Skeletal muscle cell (primary cell): Measurements from ENCODE around the gene IL6.

ENCODE experiments used
- DNase-seq: peaks from one replicate; pipeline ENCODE4 v3.0.0-alpha.2; 2010; ENCODE audit warnings: low read depth
- H3K4me3 ChIP-seq: 2 replicates; pipeline ENCODE4 v1.5.1; 2011; ENCODE audit warnings: low read depth, mild to moderate bottlenecking, control low read depth, low read length, moderate library complexity

Gene IL6

GRCh38 chr7:22723637-22724036 lies 3.4 kb upstream of the IL6 start:
- DNase-seq: no peak
- H3K4me3 ChIP-seq: no peak overlapping the region

- H3K4me3 ChIP-seq: no peak overlapping the region
- DNase-seq: no peak
Observed at GRCh38 chr7:22724861-22725260, 2.1 kb upstream of the IL6 start.

- DNase-seq: no peak
- no peak overlapping the region for H3K4me3 ChIP-seq
Observed at GRCh38 chr7:22725585-22725984, 1.4 kb upstream of the IL6 start.

GRCh38 chr7:22726345-22726906 lies 574 bp upstream of the IL6 start:
- peak overlapping the region; percentile 41 for H3K4me3 ChIP-seq
- DNase-seq: no peak

- no peak for DNase-seq
- peak overlapping the region; percentile 41 for H3K4me3 ChIP-seq
Observed at GRCh38 chr7:22727714-22728035, 675 bp downstream of the IL6 start.

GRCh38 chr7:22728401-22729029 lies 1.5 kb downstream of the IL6 start:
- DNase-seq: no peak
- no peak overlapping the region for H3K4me3 ChIP-seq

GRCh38 chr7:22729180-22729825 lies 2.3 kb downstream of the IL6 start:
- no peak for DNase-seq

GRCh38 chr7:22730066-22730710 lies 3.2 kb downstream of the IL6 start:
- no peak for DNase-seq
- H3K4me3 ChIP-seq: no peak overlapping the region

More at GRCh38 chr7:22729180-22729825, 2.3 kb downstream of the IL6 start:
- H3K4me3 ChIP-seq: no peak overlapping the region

- no peak overlapping the region for H3K4me3 ChIP-seq
- DNase-seq: no peak
Observed at GRCh38 chr7:22730921-22731654, 4.1 kb downstream of the IL6 start.

GRCh38 chr7:22731766-22732165 lies 4.8 kb downstream of the IL6 start:
- H3K4me3 ChIP-seq: no peak overlapping the region
- no peak for DNase-seq

GRCh38 chr7:22732556-22733126 lies 5.6 kb downstream of the IL6 start:
- H3K4me3 ChIP-seq: no peak overlapping the region
- no peak for DNase-seq

- DNase-seq: no peak
Observed at GRCh38 chr7:22733761-22734160, 6.8 kb downstream of the IL6 start.

GRCh38 chr7:22743014-22743413 lies 16.0 kb downstream of the IL6 start:
- DNase-seq: no peak
- no peak overlapping the region for H3K4me3 ChIP-seq

More at GRCh38 chr7:22733761-22734160, 6.8 kb downstream of the IL6 start:
- H3K4me3 ChIP-seq: no peak overlapping the region

GRCh38 chr7:22751341-22751740 lies 24.3 kb downstream of the IL6 start:
- no peak for DNase-seq
- H3K4me3 ChIP-seq: no peak overlapping the region

- no peak for DNase-seq
- H3K4me3 ChIP-seq: no peak overlapping the region
Observed at GRCh38 chr7:22757338-22757994, 30.5 kb downstream of the IL6 start.

GRCh38 chr7:22758576-22758975 lies 31.6 kb downstream of the IL6 start:
- H3K4me3 ChIP-seq: no peak overlapping the region
- no peak for DNase-seq

- H3K4me3 ChIP-seq: no peak overlapping the region
- DNase-seq: no peak
Observed at GRCh38 chr7:22759721-22760120, 32.7 kb downstream of the IL6 start.

GRCh38 chr7:22762866-22763265 lies 35.9 kb downstream of the IL6 start:
- no peak overlapping the region for H3K4me3 ChIP-seq
- no peak for DNase-seq

- no peak overlapping the region for H3K4me3 ChIP-seq
Observed at GRCh38 chr7:22765609-22766008, 38.6 kb downstream of the IL6 start.

More at GRCh38 chr7:22765609-22766008, 38.6 kb downstream of the IL6 start:
- DNase-seq: no peak
